Measurements from ENCODE around the gene MRPS27.
"Not testable (repeated sequence)": the region's sequence is repeated elsewhere in the genome, so short reads cannot be mapped to it uniquely, and the experiment has no call there.

The MRPS27 gene

GRCh38 chr5:72325566-72326305, 5.7 kb upstream of the MRPS27 start:
- no peak for DNase-seq (ENCODE audit: low read depth)

GRCh38 chr5:72324189-72324825, 4.3 kb upstream of the MRPS27 start:
- DNase-seq (ENCODE audit: low read depth): no peak

GRCh38 chr5:72319435-72319975, 535 bp downstream of the MRPS27 start:
- not testable (repeated sequence) for DNase-seq (ENCODE audit: low read depth)

- no peak for DNase-seq (ENCODE audit: low read depth)
Observed at GRCh38 chr5:72314571-72315172, 5.4 kb downstream of the MRPS27 start.

GRCh38 chr5:72313141-72313540, 6.9 kb downstream of the MRPS27 start:
- no peak for DNase-seq (ENCODE audit: low read depth)

GRCh38 chr5:72308853-72309191, 11.2 kb downstream of the MRPS27 start:
- DNase-seq (ENCODE audit: low read depth): no peak

GRCh38 chr5:72307968-72308852, 11.8 kb downstream of the MRPS27 start:
- DNase-seq (ENCODE audit: low read depth): peak; percentile 96

- no peak for DNase-seq (ENCODE audit: low read depth)
Observed at GRCh38 chr5:72307573-72307967, 12.5 kb downstream of the MRPS27 start.

GRCh38 chr5:72305194-72306142, 14.6 kb downstream of the MRPS27 start:
- DNase-seq (ENCODE audit: low read depth): no peak

- DNase-seq (ENCODE audit: low read depth): no peak
Observed at GRCh38 chr5:72302171-72302570, 17.9 kb downstream of the MRPS27 start.

- DNase-seq (ENCODE audit: low read depth): no peak
Observed at GRCh38 chr5:72301557-72301956, 18.5 kb downstream of the MRPS27 start.

GRCh38 chr5:72300590-72301339, 19.3 kb downstream of the MRPS27 start:
- no peak for DNase-seq (ENCODE audit: low read depth)

GRCh38 chr5:72298711-72299110, 21.3 kb downstream of the MRPS27 start:
- no peak for DNase-seq (ENCODE audit: low read depth)

- not testable (repeated sequence) for DNase-seq (ENCODE audit: low read depth)
Observed at GRCh38 chr5:72298136-72298535, 21.9 kb downstream of the MRPS27 start.

GRCh38 chr5:72296256-72296655, 23.8 kb downstream of the MRPS27 start:
- DNase-seq (ENCODE audit: low read depth): no peak

- DNase-seq (ENCODE audit: low read depth): no peak
Observed at GRCh38 chr5:72295539-72295938, 24.5 kb downstream of the MRPS27 start.

- no peak for DNase-seq (ENCODE audit: low read depth)
Observed at GRCh38 chr5:72294473-72294872, 25.6 kb downstream of the MRPS27 start.

GRCh38 chr5:72293495-72294055, 26.5 kb downstream of the MRPS27 start:
- DNase-seq (ENCODE audit: low read depth): no peak

GRCh38 chr5:72292411-72292810, 27.6 kb downstream of the MRPS27 start:
- no peak for DNase-seq (ENCODE audit: low read depth)

- DNase-seq (ENCODE audit: low read depth): no peak
Observed at GRCh38 chr5:72291601-72292000, 28.4 kb downstream of the MRPS27 start.

Measured in activated T-cell treated with anti-CD3 and anti-CD28 coated beads for 48 hours (primary cell).